ENCODE measurements around the gene ZFX. TPM values are rescaled to one million over a fixed set of nuclear protein-coding genes. Genes with fewer than 3 reads are reported as not detected.
"Not testable (repeated sequence)": the region's sequence is repeated elsewhere in the genome, so short reads cannot be mapped to it uniquely, and the experiment has no call there.

ZFX gene
- total RNA-seq, 4 donors from 2014 or later = 63.7 to 105 (median 68.2) TPM

DNA sequence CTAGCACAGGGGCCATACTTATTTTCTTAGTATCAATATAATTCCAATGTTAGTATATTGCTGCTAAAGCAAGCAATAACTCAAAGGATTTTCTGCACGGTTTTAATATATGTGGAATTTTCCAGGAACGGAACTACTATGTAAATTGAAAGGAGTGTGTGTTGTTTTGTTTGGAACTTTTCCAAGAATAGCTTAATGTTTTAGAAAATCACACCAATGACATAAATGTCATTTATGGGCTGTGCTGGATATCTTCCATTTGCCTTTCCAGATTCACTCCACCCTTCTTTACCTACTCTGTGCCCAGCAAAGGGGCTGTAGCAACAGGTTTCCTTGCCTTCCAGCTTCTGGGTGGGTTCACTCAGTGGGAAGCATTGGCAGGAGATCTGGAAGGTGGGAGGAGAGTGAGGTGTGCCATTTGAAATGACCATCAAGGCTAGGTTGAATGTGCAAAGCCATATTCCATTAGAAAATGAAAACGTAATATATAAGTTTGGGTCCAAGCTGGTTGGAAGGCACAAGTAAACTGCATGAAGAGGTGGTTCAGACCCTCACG is 25.2 kb upstream of the ZFX start:
- no peaks in the 10 kb centered on the region for H3K36me3 ChIP-seq
- intact Hi-C loops (cut with DNase I) = no loop called here
- no peaks in the 10 kb centered on the region for H3K4me1 ChIP-seq
- WGBS, 2 donors = 69 to 75% methylated on average over 4 of the region's 4 CpGs
- no peak for DNase-seq
- H3K27ac ChIP-seq = no peak overlapping the region
- no peak overlapping the region for H3K4me3 ChIP-seq (replicated peaks in 1 of 3)
- H3K27me3 ChIP-seq = no peaks in the 10 kb centered on the region
- TF ChIP-seq, protein P1, sequence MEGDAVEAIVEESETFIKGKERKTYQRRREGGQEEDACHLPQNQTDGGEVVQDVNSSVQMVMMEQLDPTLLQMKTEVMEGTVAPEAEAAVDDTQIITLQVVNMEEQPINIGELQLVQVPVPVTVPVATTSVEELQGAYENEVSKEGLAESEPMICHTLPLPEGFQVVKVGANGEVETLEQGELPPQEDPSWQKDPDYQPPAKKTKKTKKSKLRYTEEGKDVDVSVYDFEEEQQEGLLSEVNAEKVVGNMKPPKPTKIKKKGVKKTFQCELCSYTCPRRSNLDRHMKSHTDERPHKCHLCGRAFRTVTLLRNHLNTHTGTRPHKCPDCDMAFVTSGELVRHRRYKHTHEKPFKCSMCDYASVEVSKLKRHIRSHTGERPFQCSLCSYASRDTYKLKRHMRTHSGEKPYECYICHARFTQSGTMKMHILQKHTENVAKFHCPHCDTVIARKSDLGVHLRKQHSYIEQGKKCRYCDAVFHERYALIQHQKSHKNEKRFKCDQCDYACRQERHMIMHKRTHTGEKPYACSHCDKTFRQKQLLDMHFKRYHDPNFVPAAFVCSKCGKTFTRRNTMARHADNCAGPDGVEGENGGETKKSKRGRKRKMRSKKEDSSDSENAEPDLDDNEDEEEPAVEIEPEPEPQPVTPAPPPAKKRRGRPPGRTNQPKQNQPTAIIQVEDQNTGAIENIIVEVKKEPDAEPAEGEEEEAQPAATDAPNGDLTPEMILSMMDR (IDR thresholded peaks at IDR 0.05) = no peak
- no peak for TF ChIP-seq POLR2A (IDR thresholded peaks at IDR 0.05)
- H3K9me3 ChIP-seq = no peaks in the 10 kb centered on the region

DNA sequence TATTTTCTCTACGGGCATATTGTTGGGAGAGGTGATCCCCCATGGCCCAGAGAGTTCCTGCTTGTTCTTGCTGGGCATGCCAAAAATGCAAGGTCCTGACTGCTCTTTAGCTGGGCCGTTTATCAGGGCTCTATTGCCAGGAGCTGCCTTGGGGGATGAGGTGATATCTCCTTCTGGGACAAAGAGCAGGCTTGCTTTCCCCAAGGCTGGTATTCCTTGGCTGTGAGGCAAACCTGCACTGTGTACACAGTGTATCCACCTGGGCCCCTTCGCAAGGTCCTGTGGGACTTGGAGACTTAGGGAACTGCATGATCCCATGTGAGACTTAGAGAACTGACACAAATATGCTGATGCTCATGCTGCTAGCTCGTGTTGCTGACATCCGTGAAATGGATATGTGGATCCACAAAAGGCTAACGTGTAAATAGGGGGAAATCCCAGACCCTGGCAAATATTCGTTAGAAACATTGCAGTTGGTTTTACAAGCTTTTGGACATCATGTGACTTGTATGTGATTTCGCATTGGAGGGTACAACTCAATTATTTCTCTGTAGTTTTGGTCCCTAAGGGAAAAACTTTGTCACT is 24.4 kb upstream of the ZFX start:
- intact Hi-C loops (cut with DNase I) = no loop called here
- H3K27me3 ChIP-seq = no peaks in the 10 kb centered on the region
- TF ChIP-seq, protein P1 (IDR thresholded peaks at IDR 0.05) = no peak
- TF ChIP-seq POLR2A (IDR thresholded peaks at IDR 0.05) = no peak
- no peaks in the 10 kb centered on the region for H3K36me3 ChIP-seq
- DNase-seq = no peak
- no peak overlapping the region for H3K4me3 ChIP-seq (replicated peaks in 1 of 3)
- no peak overlapping the region for H3K27ac ChIP-seq
- 72 to 83% methylated on average over 5 to 8 of the region's 8 CpGs for WGBS, 2 donors
- H3K9me3 ChIP-seq = no peaks in the 10 kb centered on the region
- no peaks in the 10 kb centered on the region for H3K4me1 ChIP-seq

DNA sequence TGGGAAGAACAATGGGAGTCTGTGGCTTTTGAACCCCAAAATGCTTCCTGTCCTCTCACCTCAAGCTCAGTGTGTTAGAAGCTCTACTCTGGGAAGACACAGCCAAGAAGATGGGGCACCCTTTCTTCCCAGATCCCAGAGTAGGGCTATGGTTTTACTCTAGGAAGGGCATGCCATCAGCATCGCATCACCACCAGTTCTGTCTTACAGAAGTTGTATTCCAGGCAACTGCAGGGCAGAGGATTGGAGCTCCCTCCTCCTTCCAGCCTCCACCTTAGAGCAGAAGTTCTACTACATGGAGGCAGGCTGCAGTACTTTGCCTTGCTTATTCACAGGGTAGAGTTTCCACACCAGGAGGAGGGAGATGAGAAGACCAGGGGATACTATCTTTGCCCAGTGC is 18.1 kb upstream of the ZFX start:
- 100% methylated on average over 1 of the region's 1 CpG; no CpG with 5 or more reads in 1 of the 2 donors for WGBS, 2 donors
- Histone ChIP-seq H3K4me3 (replicated peaks in 1 of 3) (no peak overlapping the region), H3K27ac (no peak overlapping the region), H3K9me3 (no peaks in the 10 kb centered on the region), H3K36me3 (no peaks in the 10 kb centered on the region), H3K27me3 (no peaks in the 10 kb centered on the region), H3K4me1 (no peaks in the 10 kb centered on the region)
- intact Hi-C loops (cut with DNase I) = loop anchor here (10.0 kb wide), 1 partner anchor 113 kb away; no protein-coding TSS in a partner anchor
- no peak for DNase-seq
- TF ChIP-seq, protein P1 (IDR thresholded peaks at IDR 0.05) = no peak
- TF ChIP-seq POLR2A (IDR thresholded peaks at IDR 0.05) = no peak

DNA sequence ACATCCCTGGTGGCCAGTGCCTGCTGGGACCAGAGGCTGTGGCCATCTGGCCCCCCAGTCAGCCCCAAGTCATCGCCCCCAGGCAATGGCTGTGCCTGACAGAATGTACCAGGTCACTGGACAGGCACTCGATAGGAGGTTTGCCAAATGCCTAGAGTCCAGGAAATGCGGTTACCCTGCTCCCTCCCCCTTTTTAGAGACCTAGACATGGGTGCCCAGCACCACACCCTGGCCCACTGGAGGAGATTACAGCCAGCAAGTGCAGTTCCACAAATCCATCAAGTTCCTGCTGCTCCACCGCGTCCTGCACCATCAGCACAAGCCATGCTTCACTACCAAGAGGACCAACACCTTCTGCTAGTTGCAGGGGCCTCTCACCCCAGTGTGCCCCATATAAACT is 16.2 kb upstream of the ZFX start:
- no peak for DNase-seq
- Histone ChIP-seq H3K27me3 (no peaks in the 10 kb centered on the region), H3K36me3 (no peaks in the 10 kb centered on the region), H3K4me3 (replicated peaks in 1 of 3) (no peak overlapping the region), H3K4me1 (no peaks in the 10 kb centered on the region), H3K9me3 (no peaks in the 10 kb centered on the region), H3K27ac (no peak overlapping the region)
- 83 to 88% methylated on average over 4 to 5 of the region's 5 CpGs for WGBS, 2 donors
- intact Hi-C loops (cut with DNase I) = loop anchor here (10.0 kb wide), 1 partner anchor 111 kb away; no protein-coding TSS in a partner anchor
- TF ChIP-seq POLR2A (IDR thresholded peaks at IDR 0.05) = no peak
- TF ChIP-seq, protein P1 (IDR thresholded peaks at IDR 0.05) = no peak

DNA sequence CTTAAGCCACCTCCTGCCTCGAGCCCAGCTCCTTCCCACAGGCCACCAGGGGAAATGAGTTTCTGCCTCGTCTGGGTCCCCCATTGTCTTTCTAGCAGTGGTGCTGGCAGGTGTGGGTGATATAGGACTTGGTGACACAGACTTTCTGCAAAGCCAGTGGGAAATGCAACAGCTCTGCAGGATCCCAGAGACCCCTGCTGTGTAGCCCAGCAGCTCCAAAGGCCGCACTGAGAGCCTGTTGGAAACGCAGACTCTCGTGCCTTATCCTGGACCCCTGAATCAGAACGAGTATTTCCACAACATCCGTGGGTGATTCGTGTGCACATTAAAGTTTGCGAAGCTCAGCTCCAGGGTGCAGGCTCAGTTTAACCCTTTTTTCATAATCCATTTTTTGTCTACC is 13.8 kb upstream of the ZFX start:
- WGBS, 2 donors = 58 to 72% methylated on average over 6 of the region's 9 CpGs
- intact Hi-C loops (cut with DNase I) = loop anchor here (10.0 kb wide), 1 partner anchor 109 kb away; no protein-coding TSS in a partner anchor
- DNase-seq; H3K9me3 ChIP-seq; H3K4me1 ChIP-seq; H3K36me3 ChIP-seq; H3K4me3 ChIP-seq (replicated peaks in 1 of 3); H3K27ac ChIP-seq; H3K27me3 ChIP-seq: not testable (repeated sequence)

All from thyroid gland (tissue), 4 donors.